OCI-LY7 (cell line): ENCODE measurements around the gene INPP4A.
"Not testable (repeated sequence)": the region's sequence is repeated elsewhere in the genome, so short reads cannot be mapped to it uniquely, and the experiment has no call there.

ENCODE experiments used
- EZH2phosphoT487 ChIP-seq: fragments of 200-600 bp; sonication (generic); IDR thresholded peaks from 2 replicates; pipeline ENCODE4 v1.6.1; 2018; ENCODE audit warnings: low read depth, borderline replicate concordance, mild to moderate bottlenecking, mixed run types, antibody characterized with exemption, low read length, moderate library complexity, mixed read lengths
- TF ChIP-seq, protein P1 (sequence below): fragments of 200-600 bp; sonication (generic); conservative IDR thresholded peaks from 2 replicates; pipeline ENCODE4 v1.5.1; 2014; ENCODE audit warnings: mild to moderate bottlenecking, antibody characterized with exemption, low read length, moderate library complexity, mixed read lengths

DNA sequence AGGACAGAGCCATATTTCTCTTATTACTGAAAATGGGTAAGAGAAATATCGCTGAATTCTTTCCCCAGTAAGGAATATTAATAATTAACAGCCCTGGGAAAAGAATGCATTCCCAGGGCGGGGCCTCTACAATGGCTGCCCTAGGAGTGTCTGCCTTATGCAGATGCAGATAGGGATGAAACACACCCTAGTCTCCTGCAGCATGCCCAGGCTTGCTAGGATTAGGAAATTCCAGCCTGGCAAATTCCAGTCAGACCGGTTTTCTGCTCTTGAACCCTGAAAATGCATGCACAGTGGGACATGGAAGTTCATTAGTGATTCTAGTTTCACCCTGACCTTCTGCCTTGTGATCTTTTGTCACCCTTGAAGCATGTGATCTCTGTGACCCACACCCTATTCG, 9.0 kb upstream of the INPP4A start:
- TF ChIP-seq, protein P1, sequence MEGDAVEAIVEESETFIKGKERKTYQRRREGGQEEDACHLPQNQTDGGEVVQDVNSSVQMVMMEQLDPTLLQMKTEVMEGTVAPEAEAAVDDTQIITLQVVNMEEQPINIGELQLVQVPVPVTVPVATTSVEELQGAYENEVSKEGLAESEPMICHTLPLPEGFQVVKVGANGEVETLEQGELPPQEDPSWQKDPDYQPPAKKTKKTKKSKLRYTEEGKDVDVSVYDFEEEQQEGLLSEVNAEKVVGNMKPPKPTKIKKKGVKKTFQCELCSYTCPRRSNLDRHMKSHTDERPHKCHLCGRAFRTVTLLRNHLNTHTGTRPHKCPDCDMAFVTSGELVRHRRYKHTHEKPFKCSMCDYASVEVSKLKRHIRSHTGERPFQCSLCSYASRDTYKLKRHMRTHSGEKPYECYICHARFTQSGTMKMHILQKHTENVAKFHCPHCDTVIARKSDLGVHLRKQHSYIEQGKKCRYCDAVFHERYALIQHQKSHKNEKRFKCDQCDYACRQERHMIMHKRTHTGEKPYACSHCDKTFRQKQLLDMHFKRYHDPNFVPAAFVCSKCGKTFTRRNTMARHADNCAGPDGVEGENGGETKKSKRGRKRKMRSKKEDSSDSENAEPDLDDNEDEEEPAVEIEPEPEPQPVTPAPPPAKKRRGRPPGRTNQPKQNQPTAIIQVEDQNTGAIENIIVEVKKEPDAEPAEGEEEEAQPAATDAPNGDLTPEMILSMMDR, result not testable (repeated sequence)
- not testable (repeated sequence) for TF ChIP-seq EZH2phosphoT487
